H1 (cell line): ENCODE data around the gene C15orf39. TPM values are rescaled to one million over a fixed set of nuclear protein-coding genes. Genes with fewer than 3 reads are reported as not detected.

Experiments
- CTCF ChIA-PET: fragments of 300-600 bp; sonication (Branson Sonifier 250); formaldehyde crosslinking; loops from one replicate; lab custom pipeline; 2021; ENCODE audit not compliant: partially characterized antibody; lab: Charles Lee
- POLR2A ChIA-PET: fragments of 300-600 bp; sonication (Branson Sonifier 250); formaldehyde crosslinking; loops from one replicate; lab custom pipeline; 2021; ENCODE audit warnings: inconsistent platforms; ENCODE audit not compliant: partially characterized antibody; lab: Charles Lee
- DNase-seq, 2 experiments: peaks; one replicate each; pipeline versions ENCODE4 v3.0.0 to v3.0.0-alpha.2; 2010 to 2022; ENCODE audit warnings: low spot score in 2 of 2, low read depth in 1 of 2, mixed read lengths in 1 of 2
- FAIRE-seq: peaks from 2 replicates; lab custom pipeline; 2011; peaks lifted over from hg19 to GRCh38; lab: Jason Lieb, UNC
- H2AFZ ChIP-seq: 2 replicates; pipeline ENCODE4 v1.8.1; 2012; ENCODE audit warnings: low read length, inconsistent platforms
- H2AK5ac ChIP-seq: 2 replicates; pipeline ENCODE4 v1.6.1; 2013; ENCODE audit warnings: low read depth, low read length
- H2BK120ac ChIP-seq: replicated peaks from 2 replicates; pipeline ENCODE3; 2013; ENCODE audit warnings: low read depth, low read length, inconsistent platforms
- H2BK12ac ChIP-seq: 2 replicates; pipeline ENCODE4 v1.6.1; 2013; ENCODE audit warnings: low read depth, low read length
- H2BK15ac ChIP-seq: 2 replicates; pipeline ENCODE4 v1.6.1; 2013; ENCODE audit warnings: low read length
- H2BK20ac ChIP-seq: 2 replicates; pipeline ENCODE4 v1.6.1; 2013; ENCODE audit warnings: low read length
- H2BK5ac ChIP-seq: 2 replicates; pipeline ENCODE4 v1.6.1; 2013; ENCODE audit warnings: low read depth, low read length
- H3K14ac ChIP-seq: 2 replicates; pipeline ENCODE4 v1.6.1; 2013; ENCODE audit warnings: inconsistent platforms; ENCODE audit not compliant: insufficient read length
- H3K18ac ChIP-seq: 2 replicates; pipeline ENCODE4 v1.6.1; 2013; ENCODE audit warnings: low read length; ENCODE audit errors: extremely low read depth
- H3K23ac ChIP-seq: 2 replicates; pipeline ENCODE4 v1.6.1; 2013; ENCODE audit warnings: inconsistent platforms; ENCODE audit not compliant: insufficient read length
- H3K23me2 ChIP-seq: 2 replicates; pipeline ENCODE4 v1.6.1; 2013; ENCODE audit warnings: low read depth, low read length
- H3K27ac ChIP-seq: 2 replicates; pipeline ENCODE4 v1.6.1; 2011; ENCODE audit warnings: low read depth, low read length, inconsistent platforms
- H3K27me3 ChIP-seq, 4 experiments: replicated peaks in 1 of 4; 1 replicate in 1 of 4; 2 replicates in 3 of 4; pipeline versions ENCODE4 v1.6.1 to v1.8.1; 2011 to 2013; ENCODE audit warnings: low read length in 3 of 4, mild to moderate bottlenecking in 3 of 4, inconsistent platforms in 2 of 4, mixed read lengths in 2 of 4, moderate library complexity in 1 of 4; ENCODE audit not compliant: control insufficient read depth in 3 of 4, insufficient read depth in 3 of 4; ENCODE audit errors: extremely low read depth in 1 of 4
- H3K36me3 ChIP-seq, 4 experiments: 2 replicates each; pipeline versions ENCODE4 v1.6.1 to v1.8.1; 2011 to 2013; ENCODE audit warnings: mild to moderate bottlenecking in 4 of 4, low read length in 3 of 4, moderate library complexity in 2 of 4, control low read depth in 1 of 4, inconsistent platforms in 1 of 4; ENCODE audit not compliant: insufficient read depth in 4 of 4, control insufficient read depth in 2 of 4
- H3K4ac ChIP-seq: replicated peaks from 2 replicates; pipeline ENCODE3; 2013; ENCODE audit warnings: low read length, low read depth, mixed read lengths, inconsistent platforms; ENCODE audit not compliant: insufficient read length
- H3K4me1 ChIP-seq, 4 experiments: replicated peaks in 1 of 4; 1 replicate in 1 of 4; 2 replicates in 3 of 4; pipeline versions ENCODE4 v1.6.1 to v1.8.1; 2011 to 2013; ENCODE audit warnings: low read length in 3 of 4, inconsistent platforms in 2 of 4, mixed read lengths in 1 of 4; ENCODE audit not compliant: insufficient read depth in 4 of 4, control insufficient read depth in 3 of 4
- H3K4me2 ChIP-seq, 2 experiments: 2 replicates each; pipeline versions ENCODE4 v1.6.1 to v1.8.1; 2011 to 2013; ENCODE audit warnings: low read depth in 2 of 2, low read length in 2 of 2, control low read depth in 1 of 2, inconsistent platforms in 1 of 2, mild to moderate bottlenecking in 1 of 2; ENCODE audit not compliant: insufficient read depth in 1 of 2
- H3K4me3 ChIP-seq, 4 experiments: fragments of 200-600, 300-600 bp in 1 of 4; sonication (generic), shearing (Covaris generic), sonication (Bioruptor Twin) in 1 of 4; 2 replicates each; pipeline versions ENCODE4 v1.5.1 to v1.8.1; 2011 to 2016; ENCODE audit warnings: low read length in 4 of 4, low read depth in 3 of 4, control low read depth in 2 of 4, inconsistent platforms in 2 of 4, mild to moderate bottlenecking in 2 of 4, mixed read lengths in 1 of 4, moderate library complexity in 1 of 4; ENCODE audit not compliant: insufficient read depth in 2 of 4; ENCODE audit errors: extremely low read depth in 1 of 4
- H3K56ac ChIP-seq: replicated peaks from 2 replicates; pipeline ENCODE3; 2013; ENCODE audit warnings: low read depth, mild to moderate bottlenecking, mixed read lengths, low read length, inconsistent platforms; ENCODE audit not compliant: insufficient read length
- H3K79me1 ChIP-seq: 2 replicates; pipeline ENCODE4 v1.6.1; 2013; ENCODE audit warnings: low read depth, low read length, control low read depth
- H3K79me2 ChIP-seq, 2 experiments: 2 replicates each; pipeline versions ENCODE4 v1.6.1 to v1.8.1; 2012 to 2013; ENCODE audit warnings: low read length in 2 of 2, mild to moderate bottlenecking in 2 of 2, inconsistent platforms in 1 of 2; ENCODE audit not compliant: insufficient read depth in 2 of 2, control insufficient read depth in 1 of 2
- H3K9ac ChIP-seq, 4 experiments: replicated peaks in 1 of 4; 1 replicate in 1 of 4; 2 replicates in 3 of 4; pipeline versions ENCODE4 v1.6.1 to v1.8.1; 2011 to 2013; ENCODE audit warnings: low read depth in 3 of 4, low read length in 3 of 4, control low read depth in 2 of 4, mild to moderate bottlenecking in 2 of 4, moderate library complexity in 2 of 4, inconsistent platforms in 1 of 4; ENCODE audit errors: extremely low read depth in 1 of 4
- H3K9me3 ChIP-seq, 2 experiments: 2 replicates each; pipeline versions ENCODE4 v1.6.1 to v1.8.1; 2012 to 2013; ENCODE audit warnings: mild to moderate bottlenecking in 2 of 2, moderate library complexity in 2 of 2, control low read depth in 1 of 2, inconsistent platforms in 1 of 2, low read depth in 1 of 2, low read length in 1 of 2, mixed read lengths in 1 of 2; ENCODE audit not compliant: insufficient read depth in 2 of 2
- H4K20me1 ChIP-seq, 2 experiments: replicated peaks in 1 of 2; 2 replicates each; pipeline versions ENCODE3 to v1.8.1; 2011 to 2013; ENCODE audit warnings: inconsistent platforms in 2 of 2, low read length in 2 of 2, mild to moderate bottlenecking in 1 of 2; ENCODE audit not compliant: insufficient read depth in 2 of 2, control insufficient read depth in 1 of 2
- H4K5ac ChIP-seq: 2 replicates; pipeline ENCODE4 v1.6.1; 2013; ENCODE audit warnings: low read length, low read depth, mixed read lengths, inconsistent platforms; ENCODE audit not compliant: insufficient read length
- H4K8ac ChIP-seq: 2 replicates; pipeline ENCODE4 v1.8.0; 2013; ENCODE audit warnings: mild to moderate bottlenecking, moderate library complexity, low read length, inconsistent platforms; ENCODE audit not compliant: insufficient read depth; ENCODE audit errors: extremely low read depth
- H4K91ac ChIP-seq: replicated peaks from 2 replicates; pipeline ENCODE3; 2013; ENCODE audit warnings: low read length, mixed read lengths, inconsistent platforms; ENCODE audit not compliant: insufficient read length
- HDAC2 ChIP-seq, 2 experiments: fragments of 300-600 bp in 1 of 2; sonication (generic) in 1 of 2; IDR thresholded peaks; 2 replicates each; pipeline ENCODE4 v1.6.1; 2011 to 2012; ENCODE audit warnings: low read depth in 2 of 2, low read length in 2 of 2, mild to moderate bottlenecking in 2 of 2, moderate library complexity in 2 of 2, borderline replicate concordance in 1 of 2, inconsistent platforms in 1 of 2
- KDM1A ChIP-seq: fragments of 200-600, 300-600 bp; sonication (generic); IDR thresholded peaks from 2 replicates; pipeline ENCODE4 v1.7.1; 2016; ENCODE audit warnings: mild to moderate bottlenecking, low read length, borderline replicate concordance
- SP4 ChIP-seq: IDR thresholded peaks from 2 replicates; pipeline ENCODE4 v1.6.1; 2012; ENCODE audit warnings: low read length, inconsistent platforms
- WGBS, 2 experiments: shearing (Covaris generic) in 1 of 2; methylation state at CpG; one replicate each; pipeline versions ENCODE4 v1.1.6 to v1.1.7; 2013 to 2015; ENCODE audit warnings: low lambda C conversion rate in 2 of 2, mixed read lengths in 2 of 2, inconsistent platforms in 1 of 2, low coverage in 1 of 2, missing lambda C conversion rate in 1 of 2; ENCODE audit not compliant: insufficient replicate concordance in 2 of 2, insufficient coverage in 1 of 2, insufficient read length in 1 of 2; ENCODE audit errors: extremely low coverage in 1 of 2, missing lambda C conversion rate in 1 of 2; 5-methylcytosine and 5-hydroxymethylcytosine counted together
- polyA plus RNA-seq, 7 experiments: library from polyadenylated mRNA; depleted of rRNA in 3 of 7; stranded (reverse) in 5 of 7; unstranded in 2 of 7; fragments of >200 nt in 5 of 7; fragments of 200-250 nt in 2 of 7; gene quantifications; 1 replicate in 5 of 7; 2 replicates in 1 of 7; 4 replicates in 1 of 7; pipeline versions ENCODE4 v1.2.1 to v1.2.3, GENCODE V29; 2011 to 2013; ENCODE audit warnings: missing spikeins in 2 of 7, mixed read lengths in 2 of 7
- total RNA-seq: library from RNA; stranded (reverse); fragmentation: NEBNext Ultra II Directional; extraction: Animal tissue kit (Norgen Biotek cat#: 25700); gene quantifications from 2 replicates; pipeline ENCODE4 v1.2.1, GENCODE V29; 2021
- TF ChIP-seq, protein P1 (sequence below): IDR thresholded peaks from 2 replicates; pipeline ENCODE4 v1.6.1; 2012; ENCODE audit warnings: inconsistent platforms

C15orf39 gene
- total and polyA plus RNA-seq, 2 of the 8 experiments (the other 6 are each of a cell fraction or from before 2014, with no cell fraction given) = 13.8 to 38.5 TPM

- Histone ChIP-seq H2BK120ac (no peak overlapping the region), H2BK5ac (0 out of 2 replicates have a peak overlapping the region, but pooled peaks have one; percentile 9), H3K23ac (no peak overlapping the region), H2AFZ (no peak overlapping the region), H3K23me2 (no peaks in the 10 kb centered on the region), H3K79me1 (no peaks in the 10 kb centered on the region), H2BK15ac (peak overlapping the region; percentile 72; the same call in 1 of the 2 replicates), H3K27ac (no peak overlapping the region), H3K36me3 (no peaks in the 10 kb centered on the region), H2BK20ac (no peak overlapping the region), H4K91ac (no peak overlapping the region), H3K9me3 (no peaks in the 10 kb centered on the region), H2AK5ac (peak overlapping the region; percentile 72; the same call in 1 of the 2 replicates), H4K5ac (no peak overlapping the region), H3K4me2 (no peak overlapping the region), H3K4me3 (no peak overlapping the region), H4K8ac (peak overlapping the region; percentile 62; the same call in 1 of the 2 replicates), H2BK12ac (peak overlapping the region; percentile 90), H3K56ac (no peak overlapping the region), H3K9ac (no peak overlapping the region), H3K14ac (no peak overlapping the region), H3K4ac (no peak overlapping the region), H3K18ac (peak overlapping the region; percentile 19; the same call in 1 of the 2 replicates), H3K27me3 (no peaks in the 10 kb centered on the region; a peak in 1 of 7 replicates), H3K79me2 (no peaks in the 10 kb centered on the region), H4K20me1 (no peaks in the 10 kb centered on the region), H3K4me1 (no peaks in the 10 kb centered on the region; a peak in 2 of 7 replicates)
- ChIA-PET CTCF (interaction anchor here (1.0 to 3.4 kb wide), 4 partner anchors 12 to 199 kb away, joined by 3 to 8 read pairs (median 4); no protein-coding TSS in a partner anchor), POLR2A (no interaction called here)
- TF ChIP-seq HDAC2 (IDR thresholded peaks at IDR 0.05; ENCODE audit: borderline replicate concordance in 1 of 2, low read depth in 2 of 2, low read length in 2 of 2) = 0 out of 4 replicates have a peak, but pooled peaks of 1 of the 2 experiments have one; percentile 36
- TF ChIP-seq, protein P1, sequence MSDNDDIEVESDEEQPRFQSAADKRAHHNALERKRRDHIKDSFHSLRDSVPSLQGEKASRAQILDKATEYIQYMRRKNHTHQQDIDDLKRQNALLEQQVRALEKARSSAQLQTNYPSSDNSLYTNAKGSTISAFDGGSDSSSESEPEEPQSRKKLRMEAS = peak; percentile 37; the same call in 1 of the 2 replicates
- TF ChIP-seq SP4 = no peak
- peak; percentile 65 for TF ChIP-seq KDM1A
- FAIRE-seq = no peak
- DNase-seq = no peak
- WGBS, 2 experiments = 92% methylated on average over 15 of the region's 21 CpGs; no CpG with 5 or more reads in 1 of the 2 experiments
Observed at GRCh38 chr15:75229191-75230015, 27.7 kb downstream of the C15orf39 start.
